Stimulated activated naive B cell treated with anti-CD40 and anti-IgM and Interleukin-4, amounts not matched to agents 10 μg/mL and 1 μg/mL and 100 μg/mL, for 72 hours (primary cell): Measurements from ENCODE around the gene LSM4.
"Not testable (repeated sequence)": the region's sequence is repeated elsewhere in the genome, so short reads cannot be mapped to it uniquely, and the experiment has no call there.

Experiments
- ATAC-seq, 2 donors: fragments of 150-1000 bp; cut with Tn5 transposase; replicated peaks; 2 replicates each; pipeline ENCODE4 v1.10.0; 2021; ENCODE audit warnings: moderate library complexity in 1 of 2
- DNase-seq: peaks from one replicate; pipeline ENCODE4 v3.0.0; 2021
- H3K27ac Mint-ChIP-seq: one replicate; pipeline ENCODE4 v1.8.0; 2022; ENCODE audit warnings: mild to moderate bottlenecking, mixed read lengths
- H3K27me3 Mint-ChIP-seq, 2 donors: one replicate each; pipeline ENCODE4 v1.8.0; 2022; ENCODE audit warnings: mixed read lengths in 2 of 2
- H3K36me3 Mint-ChIP-seq, 2 donors: one replicate each; pipeline ENCODE4 v1.8.0; 2022; ENCODE audit warnings: mixed read lengths in 2 of 2, mild to moderate bottlenecking in 1 of 2
- H3K4me1 Mint-ChIP-seq, 2 donors: one replicate each; pipeline ENCODE4 v1.8.0; 2022; ENCODE audit warnings: mixed read lengths in 2 of 2, mild to moderate bottlenecking in 1 of 2
- H3K4me3 Mint-ChIP-seq, 2 donors: one replicate each; pipeline ENCODE4 v1.8.0; 2022; ENCODE audit warnings: mild to moderate bottlenecking in 2 of 2, mixed read lengths in 2 of 2, moderate library complexity in 1 of 2
- H3K9me3 Mint-ChIP-seq, 2 donors: one replicate each; pipeline ENCODE4 v1.8.0; 2022; ENCODE audit warnings: mixed read lengths in 2 of 2, mild to moderate bottlenecking in 1 of 2

LSM4 gene

DNA sequence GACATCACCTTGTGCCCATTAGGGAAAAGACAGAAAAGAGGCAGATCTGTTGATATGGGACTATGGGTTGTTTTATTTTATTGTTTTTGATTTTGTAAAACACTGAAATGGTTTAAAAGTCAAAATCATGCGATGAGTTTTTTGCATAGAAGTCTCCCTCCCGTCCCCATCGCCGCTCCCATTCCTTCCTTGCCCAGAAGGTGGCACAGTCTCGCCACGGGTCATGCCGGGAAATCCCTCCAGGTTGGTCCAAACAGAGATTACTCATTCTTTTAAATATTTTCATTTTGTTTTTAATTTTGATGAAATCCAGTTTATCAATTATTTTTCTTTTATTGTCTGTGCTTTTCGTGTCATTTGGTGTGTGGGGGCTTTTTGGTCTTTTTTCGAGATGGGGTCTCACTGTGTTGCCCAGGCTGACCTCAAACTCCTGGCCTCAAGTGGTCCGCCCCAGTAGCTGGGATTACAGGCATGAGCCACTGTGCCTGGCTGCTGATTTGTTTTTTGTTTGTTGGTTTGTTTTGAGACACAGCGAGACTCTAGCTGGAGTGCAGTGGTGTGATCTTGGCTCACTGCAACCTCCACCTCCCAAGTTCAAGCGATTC, 26.8 kb upstream of the LSM4 start:
- Mint-ChIP-seq H3K27ac (no peak overlapping the region), H3K4me3 (no peak overlapping the region), H3K4me1 (peaks cover 2 to 7% of the 10 kb centered on the region in 2 donors), H3K27me3 (no peaks in the 10 kb centered on the region), H3K36me3 (peaks cover 27 to 31% of the 10 kb centered on the region in 2 donors), H3K9me3 (no peaks in the 10 kb centered on the region)
- DNase-seq (peak; percentile 27), ATAC-seq (peak; percentile 67 to 76)

DNA sequence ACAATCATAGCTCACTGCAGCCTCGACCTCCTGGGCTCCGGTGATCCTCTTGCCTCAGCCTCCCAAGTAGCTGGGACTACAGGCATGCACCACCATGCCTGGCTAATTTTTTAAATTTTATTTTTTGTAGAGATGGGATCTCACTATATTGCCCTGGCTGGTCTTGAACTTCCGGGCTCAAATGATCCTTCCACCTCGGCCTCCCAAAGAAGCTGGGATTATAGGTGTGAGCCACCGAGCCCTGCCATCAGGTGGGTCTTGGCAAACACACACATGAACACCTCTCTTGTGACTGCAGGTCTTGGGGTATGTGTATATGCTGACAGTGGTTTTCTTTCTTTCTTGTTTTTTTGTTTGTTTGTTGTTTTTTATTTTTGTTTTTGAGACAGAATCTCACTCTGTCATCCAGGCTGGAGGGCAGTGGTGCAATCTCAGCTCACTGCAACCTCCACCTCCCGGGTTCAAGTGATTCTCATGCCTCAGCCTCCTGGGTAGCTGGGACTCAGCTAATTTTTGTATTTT, 26.0 kb upstream of the LSM4 start:
- H3K27me3 Mint-ChIP-seq, H3K4me1 Mint-ChIP-seq, ATAC-seq, H3K9me3 Mint-ChIP-seq, H3K27ac Mint-ChIP-seq, DNase-seq, H3K4me3 Mint-ChIP-seq: not testable (repeated sequence)
- peaks cover 29 to 34% of the 10 kb centered on the region in 2 donors for H3K36me3 Mint-ChIP-seq

DNA sequence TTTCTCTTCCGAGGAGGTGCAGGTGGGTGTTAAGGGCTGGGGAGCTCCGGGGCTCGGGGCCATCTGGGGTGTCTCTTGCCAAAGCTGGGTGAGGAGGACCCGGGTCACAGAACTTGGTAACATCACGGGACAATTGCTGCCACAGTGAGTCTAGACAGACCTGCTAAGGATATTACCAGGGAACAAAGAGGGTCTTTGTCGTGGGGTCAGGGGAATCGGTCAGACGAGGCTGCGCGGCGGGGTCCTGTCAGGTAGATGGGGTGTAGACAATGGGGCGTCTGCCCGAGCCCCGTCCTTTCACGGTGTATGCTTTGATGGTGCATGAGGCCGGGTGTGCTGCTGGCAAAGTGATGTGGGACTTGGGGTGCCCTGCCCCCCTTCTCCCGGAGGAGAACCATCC, 25.3 kb upstream of the LSM4 start:
- peaks cover 23 to 29% of the 10 kb centered on the region in 2 donors for H3K36me3 Mint-ChIP-seq
- no peaks in the 10 kb centered on the region for H3K27me3 Mint-ChIP-seq
- no peak overlapping the region for H3K4me3 Mint-ChIP-seq
- H3K4me1 Mint-ChIP-seq, result peaks cover 2 to 7% of the 10 kb centered on the region in 2 donors
- ATAC-seq (no peak), DNase-seq (no peak)
- H3K27ac Mint-ChIP-seq, result no peak overlapping the region
- no peaks in the 10 kb centered on the region for H3K9me3 Mint-ChIP-seq

DNA sequence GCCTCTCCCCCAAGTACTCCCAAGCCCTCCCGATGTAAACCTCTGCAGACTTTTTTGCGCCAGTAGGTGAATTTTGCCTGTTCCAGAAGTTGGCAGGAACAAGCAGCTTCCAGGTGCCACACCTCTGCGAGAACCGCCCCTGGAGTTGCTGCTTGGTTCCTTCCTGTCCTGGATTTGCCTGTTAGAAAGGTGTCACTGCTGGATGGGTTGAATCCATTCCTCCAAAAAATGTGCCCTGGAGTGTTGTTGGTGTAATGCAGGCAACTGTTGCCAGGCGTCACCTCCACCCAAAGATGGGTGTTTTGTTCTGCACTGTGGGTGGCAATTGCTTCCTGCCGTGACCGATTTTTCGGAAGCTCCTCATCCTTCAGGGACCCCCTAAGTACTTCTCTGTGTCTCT, 23.2 kb upstream of the LSM4 start:
- H3K27ac Mint-ChIP-seq, result no peak overlapping the region
- H3K9me3 Mint-ChIP-seq, result no peaks in the 10 kb centered on the region
- ATAC-seq (no peak), DNase-seq (no peak)
- no peak overlapping the region for H3K4me3 Mint-ChIP-seq
- H3K36me3 Mint-ChIP-seq, result peaks cover 23 to 29% of the 10 kb centered on the region in 2 donors
- H3K4me1 Mint-ChIP-seq, result peaks cover 5 to 19% of the 10 kb centered on the region in 2 donors
- H3K27me3 Mint-ChIP-seq, result no peaks in the 10 kb centered on the region

DNA sequence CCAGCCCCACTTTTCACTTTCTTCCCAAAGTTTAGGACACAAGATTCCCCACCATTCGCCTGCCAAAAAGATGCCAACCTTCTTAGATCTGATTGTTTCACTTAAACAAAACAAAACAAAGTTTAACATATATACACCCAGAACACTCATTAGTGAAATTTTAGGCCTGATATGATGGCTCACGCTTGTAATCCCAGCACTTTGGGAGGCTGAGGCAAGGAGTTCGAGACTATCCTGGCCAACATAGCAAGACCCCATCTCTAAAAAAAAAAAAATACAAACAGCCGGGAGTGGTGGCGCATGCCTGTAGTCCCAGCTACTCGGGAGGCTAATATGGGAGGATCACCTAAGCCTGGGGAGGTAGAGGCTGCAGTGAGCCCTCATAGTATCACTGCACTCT, 22.4 kb upstream of the LSM4 start:
- peaks cover 23 to 27% of the 10 kb centered on the region in 2 donors for H3K36me3 Mint-ChIP-seq
- no peaks in the 10 kb centered on the region for H3K9me3 Mint-ChIP-seq
- peaks cover 7 to 20% of the 10 kb centered on the region in 2 donors for H3K4me1 Mint-ChIP-seq
- no peak overlapping the region for H3K27ac Mint-ChIP-seq
- no peak overlapping the region for H3K4me3 Mint-ChIP-seq
- H3K27me3 Mint-ChIP-seq, result no peaks in the 10 kb centered on the region
- no peak for DNase-seq
- no peak for ATAC-seq

DNA sequence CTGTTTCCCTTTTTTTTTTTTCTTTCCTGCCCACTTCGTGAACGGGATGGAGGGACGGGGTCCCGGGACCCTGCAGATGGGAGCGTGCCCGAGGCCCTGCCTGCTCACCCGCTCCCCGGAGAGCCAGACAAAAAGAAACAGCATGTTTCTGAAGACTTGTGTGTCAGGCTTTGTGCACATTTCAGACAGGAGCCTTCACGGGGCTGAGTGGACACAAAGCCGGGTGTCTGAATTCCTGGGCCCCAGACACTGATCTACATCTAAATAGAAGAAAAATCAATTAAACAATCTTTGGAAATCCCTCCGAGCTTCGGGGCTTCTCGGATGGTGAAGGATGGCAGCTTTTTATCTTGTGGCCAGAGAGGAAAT, 21.7 kb upstream of the LSM4 start:
- DNase-seq (no peak), ATAC-seq (no peak)
- H3K4me3 Mint-ChIP-seq, result no peak overlapping the region
- H3K4me1 Mint-ChIP-seq, result peaks cover 7 to 20% of the 10 kb centered on the region in 2 donors
- no peaks in the 10 kb centered on the region for H3K9me3 Mint-ChIP-seq
- H3K36me3 Mint-ChIP-seq, result peaks cover 21 to 26% of the 10 kb centered on the region in 2 donors
- H3K27ac Mint-ChIP-seq, result no peak overlapping the region
- no peaks in the 10 kb centered on the region for H3K27me3 Mint-ChIP-seq

DNA sequence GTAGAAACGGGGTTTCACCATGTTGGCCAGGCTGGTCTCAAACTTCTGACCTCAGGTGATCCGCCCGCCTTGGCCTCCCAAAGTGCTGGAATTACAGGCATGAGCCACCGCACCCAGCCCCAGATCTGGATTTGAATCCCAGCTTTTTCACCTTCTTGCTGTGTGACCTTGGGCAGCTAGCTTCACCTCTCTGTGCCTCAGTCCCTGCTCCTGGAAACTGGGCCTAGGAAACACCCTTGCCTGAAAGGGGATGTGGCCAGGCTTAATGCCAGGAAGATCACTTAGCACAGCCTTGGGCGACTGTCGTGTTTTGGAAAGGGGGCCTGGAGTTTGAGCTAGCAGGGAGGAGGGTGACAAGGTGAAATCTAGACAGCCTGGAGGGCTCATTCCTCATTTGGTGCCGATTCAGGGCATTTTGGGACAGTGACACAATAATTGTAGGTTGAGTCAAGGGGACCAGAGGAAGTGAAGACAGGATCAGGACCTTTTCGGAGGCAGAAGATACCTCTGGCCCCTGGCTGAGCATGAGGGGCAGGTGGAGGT, 19.3 kb upstream of the LSM4 start:
- DNase-seq (no peak), ATAC-seq (no peak)
- no peak overlapping the region for H3K27ac Mint-ChIP-seq
- H3K36me3 Mint-ChIP-seq, result peaks cover 13 to 16% of the 10 kb centered on the region in 2 donors
- H3K27me3 Mint-ChIP-seq, result peaks cover 5 to 9% of the 10 kb centered on the region in 2 donors
- H3K4me1 Mint-ChIP-seq, result peaks cover 7 to 27% of the 10 kb centered on the region in 2 donors
- H3K4me3 Mint-ChIP-seq, result no peak overlapping the region
- H3K9me3 Mint-ChIP-seq, result no peaks in the 10 kb centered on the region

DNA sequence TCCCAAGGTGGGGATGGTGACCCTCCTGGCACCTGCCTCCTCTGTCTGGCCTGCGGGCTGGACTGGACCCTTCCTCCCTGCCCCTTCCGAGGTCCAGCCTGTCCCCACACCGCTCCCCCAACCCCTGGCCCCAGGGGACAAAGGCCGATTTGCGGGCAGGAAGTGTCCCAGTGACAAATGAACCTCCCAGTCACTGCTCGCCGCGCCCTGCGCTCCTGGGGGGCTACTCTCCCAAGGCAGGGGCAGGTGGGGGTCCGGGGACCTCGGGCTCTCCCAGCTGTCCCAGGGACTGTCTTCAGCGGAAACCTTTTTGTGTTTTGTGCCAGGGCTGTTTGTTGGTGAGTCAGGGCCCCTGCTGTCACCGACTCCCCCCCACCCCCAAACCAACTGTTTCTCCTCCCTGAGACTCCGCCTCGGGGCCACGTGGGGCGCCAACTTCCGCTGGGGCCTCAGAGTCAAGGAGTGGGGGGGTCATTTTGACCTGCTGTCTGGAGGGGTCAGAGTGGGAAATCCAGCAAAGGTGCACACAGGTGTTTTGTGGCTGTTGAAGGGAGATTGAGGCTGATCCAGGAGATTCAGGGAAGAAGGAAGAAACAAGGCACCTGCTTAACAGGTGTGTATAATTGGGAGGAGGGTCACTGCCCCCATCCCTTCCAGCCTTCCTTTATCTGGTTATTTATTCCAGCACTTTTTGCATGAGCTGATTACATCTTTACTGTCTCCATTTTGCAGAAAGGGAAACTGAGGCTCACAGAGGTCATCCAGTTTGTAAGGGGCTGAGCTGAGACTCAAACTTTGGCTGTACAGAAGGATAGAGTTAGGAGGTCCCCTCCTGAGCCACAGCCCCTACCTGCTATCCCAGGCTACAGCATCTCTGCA, 18.4 kb upstream of the LSM4 start:
- Mint-ChIP-seq H3K27me3 (peaks cover 5 to 9% of the 10 kb centered on the region in 2 donors), H3K36me3 (peaks cover 8% of the 10 kb centered on the region in 2 donors), H3K27ac (peak overlapping the region; percentile 31), H3K4me3 (peak overlapping the region; percentile 84 to 90), H3K4me1 (peaks cover 7 to 26% of the 10 kb centered on the region in 2 donors), H3K9me3 (no peaks in the 10 kb centered on the region)
- DNase-seq (peak; percentile 28), ATAC-seq (peak; percentile 73 to 82)

DNA sequence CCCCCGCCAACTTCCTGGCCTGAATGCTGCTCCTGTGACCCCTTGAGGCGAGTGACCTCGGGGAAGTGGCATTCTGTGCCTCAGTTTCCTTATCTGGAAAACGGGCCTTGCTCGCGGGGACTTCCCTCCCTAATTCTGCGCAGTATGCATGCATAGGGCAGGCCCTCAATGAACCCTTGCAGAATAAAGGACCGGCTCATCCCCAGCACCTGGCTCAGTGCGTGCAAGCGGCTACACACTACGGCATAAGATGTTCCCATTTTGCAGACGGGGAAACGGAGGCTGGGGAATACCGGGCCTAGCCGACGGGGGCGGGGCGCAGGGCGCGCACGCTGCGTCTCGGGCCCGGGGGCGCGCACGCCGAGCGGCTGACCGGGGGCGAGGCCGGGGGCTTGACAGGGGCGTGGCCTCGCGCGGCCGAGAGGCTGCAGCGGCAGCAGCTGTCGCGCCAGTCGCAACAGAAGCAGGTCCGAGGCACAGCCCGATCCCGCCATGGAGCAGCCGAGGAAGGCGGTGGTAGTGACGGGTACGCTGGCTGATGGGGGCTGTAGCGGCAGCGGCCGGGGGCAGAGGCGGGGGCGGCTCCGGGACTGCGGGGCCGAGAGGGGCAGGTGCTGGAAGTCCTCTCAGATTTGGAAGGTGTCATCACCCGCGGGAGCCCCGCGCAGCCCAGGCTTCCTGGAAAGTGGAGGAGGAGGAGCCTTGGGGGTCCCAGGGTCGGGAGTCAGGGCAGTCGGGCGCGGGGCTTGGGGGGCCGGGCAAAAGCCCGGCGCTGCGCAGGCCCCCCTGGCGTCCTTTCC, 17.5 kb upstream of the LSM4 start, which contains the start of gene PGPEP1:
Gene PGPEP1, plus strand, starts transcription at position 409 of the 800 bp plus-strand sequence. Its CDS starts 84 bp downstream, at position 493.
- DNase-seq, result peak; percentile 66
- Mint-ChIP-seq H3K27me3 (peaks cover 5 to 11% of the 10 kb centered on the region in 2 donors), H3K27ac (peak within 1 kb of the TSS; percentile 67), H3K4me1 (peaks cover 7 to 21% of the 10 kb centered on the region in 2 donors), H3K36me3 (peaks cover 4 to 5% of the 10 kb centered on the region in 2 donors), H3K4me3 (peak within 1 kb of the TSS; percentile 84 to 90), H3K9me3 (no peaks in the 10 kb centered on the region)
- ATAC-seq, result peak; percentile 72 to 74

DNA sequence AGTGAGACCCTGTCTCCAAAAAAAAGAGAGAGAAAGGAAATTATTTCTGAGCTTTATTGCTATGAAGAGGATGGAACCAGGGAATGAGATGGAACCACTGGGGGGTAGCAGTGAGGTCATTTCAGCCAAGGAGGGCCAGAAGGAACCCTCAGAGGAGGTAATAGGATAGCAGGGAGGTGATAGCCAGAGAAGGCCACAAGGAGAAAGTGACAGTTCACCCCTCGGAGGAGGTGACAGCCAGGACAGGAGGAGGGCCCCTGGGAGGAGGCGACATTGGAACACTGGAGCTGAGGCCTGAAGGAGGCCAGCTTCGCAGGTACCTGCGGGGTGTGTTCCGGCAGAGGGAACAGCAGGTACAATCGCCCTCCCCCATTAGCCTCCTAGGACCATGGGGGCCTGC, 16.8 kb upstream of the LSM4 start:
- Mint-ChIP-seq H3K36me3 (peaks cover 2 to 4% of the 10 kb centered on the region in 2 donors), H3K9me3 (no peaks in the 10 kb centered on the region), H3K4me1 (peaks cover 7 to 21% of the 10 kb centered on the region in 2 donors), H3K27me3 (peaks cover 5 to 15% of the 10 kb centered on the region in 2 donors), H3K27ac (no peak overlapping the region), H3K4me3 (peak overlapping the region; percentile 84 to 90)
- DNase-seq (no peak), ATAC-seq (no peak)

DNA sequence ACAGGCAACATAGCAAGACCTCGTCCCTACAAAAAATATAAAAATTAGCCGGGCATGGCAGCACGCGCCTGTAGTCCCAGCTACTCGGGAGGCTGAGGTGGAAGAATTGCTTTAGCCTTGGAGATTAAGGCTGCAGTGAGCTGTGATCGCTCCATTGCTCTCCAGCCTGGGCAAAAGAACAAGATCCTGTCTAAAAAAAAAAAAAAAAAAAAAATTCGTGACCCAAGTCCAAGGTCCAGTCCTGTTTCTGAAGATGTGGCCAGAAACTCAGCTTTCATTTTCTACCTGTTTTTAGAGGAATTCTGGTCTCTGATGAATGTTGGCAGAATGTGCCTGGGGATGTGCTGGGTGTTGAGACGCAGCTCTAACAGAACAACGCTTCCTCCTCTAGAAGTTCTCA, 15.7 kb upstream of the LSM4 start:
- Mint-ChIP-seq H3K4me3 (no peak overlapping the region), H3K27me3 (peaks cover 5 to 15% of the 10 kb centered on the region in 2 donors), H3K4me1 (peaks cover 7 to 21% of the 10 kb centered on the region in 2 donors), H3K36me3 (no peaks in the 10 kb centered on the region), H3K9me3 (no peaks in the 10 kb centered on the region), H3K27ac (no peak overlapping the region)
- no peak for DNase-seq
- ATAC-seq, result no peak

DNA sequence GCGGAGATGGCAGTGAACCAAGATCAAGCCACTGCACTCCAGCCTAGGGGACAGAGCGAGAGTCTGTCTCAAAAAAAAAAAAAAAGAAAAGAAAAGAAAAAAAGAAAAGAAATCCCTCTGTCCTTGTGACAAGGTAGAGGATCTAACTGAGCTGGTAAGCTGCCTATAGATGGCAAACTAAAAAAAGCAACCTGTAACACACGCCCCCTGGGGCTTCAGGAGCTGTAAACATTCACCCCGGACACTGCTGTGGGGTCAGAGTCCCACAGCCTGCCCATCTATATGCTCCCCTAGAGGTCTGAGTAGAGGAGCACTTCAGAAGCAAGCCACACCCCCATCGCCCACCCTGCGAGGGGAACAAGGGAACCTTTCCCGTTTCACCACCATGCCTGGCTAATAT, 13.2 kb upstream of the LSM4 start:
- Mint-ChIP-seq H3K9me3 (no peaks in the 10 kb centered on the region), H3K36me3 (no peaks in the 10 kb centered on the region), H3K4me1 (peaks cover 5 to 9% of the 10 kb centered on the region in 2 donors), H3K27me3 (peaks cover 9 to 23% of the 10 kb centered on the region in 2 donors), H3K27ac (no peak overlapping the region), H3K4me3 (no peak overlapping the region)
- no peak for DNase-seq
- ATAC-seq, result no peak

DNA sequence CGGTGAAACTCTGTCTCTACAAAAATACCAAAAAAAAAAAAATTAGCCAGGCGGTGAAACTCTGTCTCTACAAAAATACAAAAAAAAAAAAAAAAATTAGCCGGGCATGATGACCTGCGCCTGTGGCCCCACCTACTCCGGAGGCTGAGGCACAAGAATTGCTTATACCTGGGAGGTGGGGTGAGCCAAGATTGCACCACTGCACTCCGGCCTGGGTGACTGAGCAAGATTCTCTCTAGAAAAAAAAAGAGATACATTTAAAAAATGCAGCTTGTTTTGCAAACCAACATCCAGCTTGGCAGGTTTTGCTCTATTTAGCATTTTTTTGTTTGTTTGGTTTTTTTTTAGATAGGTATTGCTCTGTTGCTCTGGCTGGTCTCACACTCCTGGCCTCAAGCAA, 10.8 kb upstream of the LSM4 start:
- no peak for ATAC-seq
- Mint-ChIP-seq H3K4me3 (no peak overlapping the region), H3K27ac (no peak overlapping the region), H3K9me3 (no peaks in the 10 kb centered on the region), H3K4me1 (peaks cover 6 to 13% of the 10 kb centered on the region in 2 donors), H3K36me3 (no peaks in the 10 kb centered on the region), H3K27me3 (peaks cover 9 to 23% of the 10 kb centered on the region in 2 donors)
- DNase-seq, result no peak
